GM06990 (cell line): Measurements from ENCODE around the gene DISC1.

Experiments
- DNase-seq: peaks from one replicate; pipeline ENCODE4 v3.0.0-alpha.2; 2011; ENCODE audit not compliant: insufficient read length; ENCODE audit errors: extremely low read depth
- H3K27me3 ChIP-seq: replicated peaks from 2 replicates; pipeline ENCODE4 v1.6.0; 2011; ENCODE audit warnings: low read length; ENCODE audit not compliant: control insufficient read depth, insufficient read depth
- H3K36me3 ChIP-seq: 2 replicates; pipeline ENCODE4 v1.5.1; 2011; ENCODE audit warnings: low read length; ENCODE audit not compliant: control insufficient read depth, insufficient read depth
- H3K4me3 ChIP-seq: replicated peaks from 2 replicates; pipeline ENCODE4 v1.5.1; 2011; ENCODE audit warnings: low read depth, mild to moderate bottlenecking, control low read depth, low read length
- CTCF ChIP-seq: IDR thresholded peaks from 2 replicates; pipeline ENCODE4 v1.5.1; 2011; ENCODE audit warnings: low read length, control low read depth, mild to moderate bottlenecking, inconsistent platforms; ENCODE audit not compliant: insufficient read depth, poor library complexity, severe bottlenecking

Gene DISC1

GRCh38 chr1:231699784-231700183 lies 73.2 kb downstream of the DISC1 start:
- no peak overlapping the region for H3K4me3 ChIP-seq
- no peak for DNase-seq
- no peaks in the 10 kb centered on the region for H3K27me3 ChIP-seq
- no peaks in the 10 kb centered on the region for H3K36me3 ChIP-seq
- TF ChIP-seq CTCF: no peak

GRCh38 chr1:231701306-231701705 lies 74.7 kb downstream of the DISC1 start:
- TF ChIP-seq CTCF: no peak
- no peak for DNase-seq
- H3K36me3 ChIP-seq: no peaks in the 10 kb centered on the region
- H3K27me3 ChIP-seq: no peaks in the 10 kb centered on the region
- H3K4me3 ChIP-seq: no peak overlapping the region

- TF ChIP-seq CTCF: no peak
Observed at GRCh38 chr1:231702331-231702730, 75.7 kb downstream of the DISC1 start.

GRCh38 chr1:231702804-231703203 lies 76.2 kb downstream of the DISC1 start:
- TF ChIP-seq CTCF: no peak
- Histone ChIP-seq H3K36me3 (no peaks in the 10 kb centered on the region), H3K27me3 (no peaks in the 10 kb centered on the region), H3K4me3 (no peak overlapping the region)
- DNase-seq: no peak

More at GRCh38 chr1:231702331-231702730, 75.7 kb downstream of the DISC1 start:
- DNase-seq: no peak
- Histone ChIP-seq H3K36me3 (no peaks in the 10 kb centered on the region), H3K4me3 (no peak overlapping the region), H3K27me3 (no peaks in the 10 kb centered on the region)

GRCh38 chr1:231705806-231706760 lies 79.5 kb downstream of the DISC1 start:
- DNase-seq: no peak
- TF ChIP-seq CTCF: no peak

More at GRCh38 chr1:231705806-231706760, 79.5 kb downstream of the DISC1 start:
- no peaks in the 10 kb centered on the region for H3K27me3 ChIP-seq
- no peak overlapping the region for H3K4me3 ChIP-seq
- no peaks in the 10 kb centered on the region for H3K36me3 ChIP-seq
